Suprapubic skin (tissue), 4 donors: ENCODE results near the gene CHST7. TPM values are rescaled to one million over a fixed set of nuclear protein-coding genes. Genes with fewer than 3 reads are reported as not detected.

Experiments
- DNase-seq, 2 donors: peaks; one replicate each; pipeline ENCODE4 v3.0.0-alpha.2; 2019; ENCODE audit warnings: low spot score in 2 of 2
- H3K27ac ChIP-seq: fragments of 200-600 bp; sonication (generic); one replicate; pipeline ENCODE4 v1.5.1; 2019
- H3K27me3 ChIP-seq: fragments of 200-600 bp; sonication (generic); one replicate; pipeline ENCODE4 v1.5.1; 2019
- H3K36me3 ChIP-seq: fragments of 200-600 bp; sonication (generic); one replicate; pipeline ENCODE4 v1.5.1; 2019
- H3K4me1 ChIP-seq: fragments of 200-600 bp; sonication (generic); one replicate; pipeline ENCODE4 v1.5.1; 2019
- H3K4me3 ChIP-seq: fragments of 200-600 bp; sonication (generic); one replicate; pipeline ENCODE4 v1.5.1; 2019; ENCODE audit warnings: mild to moderate bottlenecking
- H3K9me3 ChIP-seq: fragments of 200-600 bp; sonication (generic); one replicate; pipeline ENCODE4 v1.5.1; 2019
- EP300 ChIP-seq: sonication (generic); formaldehyde crosslinking; IDR thresholded peaks from one replicate; pipeline ENCODE4 v1.6.1; 2017; ENCODE audit warnings: antibody characterized with exemption
- POLR2A ChIP-seq, 2 donors: fragments of 450-650 bp; IDR thresholded peaks; one replicate each; pipeline ENCODE4 v1.6.1; 2017; ENCODE audit warnings: antibody characterized with exemption in 2 of 2, mild to moderate bottlenecking in 2 of 2, moderate library complexity in 2 of 2
- POLR2AphosphoS5 ChIP-seq, 3 donors: sonication (generic); formaldehyde crosslinking; IDR thresholded peaks; one replicate each; pipeline ENCODE4 v1.6.1; 2017; ENCODE audit warnings: antibody characterized with exemption in 3 of 3
- WGBS: methylation state at CpG from one replicate; pipeline ENCODE4 v1.1.5; 2018; 5-methylcytosine and 5-hydroxymethylcytosine counted together
- total RNA-seq, 4 donors: library from RNA; depleted of rRNA; stranded (reverse); fragments of >200 nt; gene quantifications; one replicate each; pipeline ENCODE4 v1.1.0, GENCODE V29; 2016
- TF ChIP-seq, protein P1 (sequence below), 2 donors: fragments of 200-600 bp in 1 of 2; fragments of 450-650 bp in 1 of 2; sonication (generic) in 1 of 2; IDR thresholded peaks; one replicate each; pipeline ENCODE4 v1.5.1; 2016 to 2019; ENCODE audit warnings: antibody characterized with exemption in 2 of 2, mild to moderate bottlenecking in 1 of 2, moderate library complexity in 1 of 2

CHST7 gene
- total RNA-seq, 4 donors from 2014 or later, result 5.8 to 7.9 (median 7.0) TPM

DNA sequence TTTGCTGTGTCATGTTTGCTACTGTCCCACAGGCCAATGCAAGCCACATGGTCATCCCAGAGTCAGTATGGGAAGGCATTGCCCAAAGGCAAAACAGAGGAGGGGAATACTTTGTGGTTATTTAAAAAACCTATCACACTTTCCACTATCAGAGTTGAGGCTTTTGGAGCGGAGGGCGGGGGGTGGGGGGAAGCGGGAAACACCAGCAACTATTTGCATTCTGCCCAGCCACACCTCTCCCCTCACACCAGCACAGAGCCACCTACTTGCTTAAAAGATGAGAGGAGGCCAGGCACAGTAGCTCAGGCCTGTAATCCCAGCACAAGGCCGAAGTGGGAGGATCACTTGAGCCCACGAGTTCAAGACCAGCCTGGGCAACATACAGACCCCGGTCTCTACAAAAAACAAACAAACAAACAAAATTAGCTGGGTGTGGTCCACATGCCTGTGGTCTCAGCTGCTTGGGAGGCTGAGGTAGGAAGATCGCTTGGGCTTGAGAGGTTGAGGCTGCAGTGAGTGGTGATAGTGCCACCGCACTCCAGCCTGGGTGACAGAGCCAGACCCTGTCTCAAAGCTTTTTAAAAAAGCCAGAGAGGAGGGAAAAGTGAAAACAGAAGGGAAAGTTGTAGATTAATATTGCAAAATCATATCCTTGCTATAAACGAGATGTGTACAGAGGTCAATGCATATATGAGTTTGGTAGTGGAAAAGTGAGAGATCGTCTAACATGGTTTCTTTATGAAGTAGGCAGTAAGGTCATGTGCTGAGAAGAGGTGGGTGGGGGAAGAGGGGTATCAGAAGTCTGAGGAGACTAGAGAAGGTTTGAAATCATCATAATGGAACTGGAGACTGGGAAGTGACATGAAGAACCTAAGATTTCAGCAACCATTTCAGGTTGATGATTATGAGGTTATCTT lies 1.9 kb upstream of the CHST7 start:
- H3K4me1 ChIP-seq, result peaks cover 18% of the 10 kb centered on the region
- no peak overlapping the region for H3K27ac ChIP-seq
- H3K36me3 ChIP-seq, result no peaks in the 10 kb centered on the region
- DNase-seq, result no peak
- no peaks in the 10 kb centered on the region for H3K27me3 ChIP-seq
- H3K4me3 ChIP-seq, result no peak overlapping the region
- WGBS, result 90% methylated on average over 10 of the region's 10 CpGs
- no peaks in the 10 kb centered on the region for H3K9me3 ChIP-seq
- TF ChIP-seq EP300 (no peak), POLR2AphosphoS5 (IDR thresholded peaks at IDR 0.05) (no peak), POLR2A (IDR thresholded peaks at IDR 0.05) (no peak)
- TF ChIP-seq, protein P1, sequence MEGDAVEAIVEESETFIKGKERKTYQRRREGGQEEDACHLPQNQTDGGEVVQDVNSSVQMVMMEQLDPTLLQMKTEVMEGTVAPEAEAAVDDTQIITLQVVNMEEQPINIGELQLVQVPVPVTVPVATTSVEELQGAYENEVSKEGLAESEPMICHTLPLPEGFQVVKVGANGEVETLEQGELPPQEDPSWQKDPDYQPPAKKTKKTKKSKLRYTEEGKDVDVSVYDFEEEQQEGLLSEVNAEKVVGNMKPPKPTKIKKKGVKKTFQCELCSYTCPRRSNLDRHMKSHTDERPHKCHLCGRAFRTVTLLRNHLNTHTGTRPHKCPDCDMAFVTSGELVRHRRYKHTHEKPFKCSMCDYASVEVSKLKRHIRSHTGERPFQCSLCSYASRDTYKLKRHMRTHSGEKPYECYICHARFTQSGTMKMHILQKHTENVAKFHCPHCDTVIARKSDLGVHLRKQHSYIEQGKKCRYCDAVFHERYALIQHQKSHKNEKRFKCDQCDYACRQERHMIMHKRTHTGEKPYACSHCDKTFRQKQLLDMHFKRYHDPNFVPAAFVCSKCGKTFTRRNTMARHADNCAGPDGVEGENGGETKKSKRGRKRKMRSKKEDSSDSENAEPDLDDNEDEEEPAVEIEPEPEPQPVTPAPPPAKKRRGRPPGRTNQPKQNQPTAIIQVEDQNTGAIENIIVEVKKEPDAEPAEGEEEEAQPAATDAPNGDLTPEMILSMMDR (IDR thresholded peaks at IDR 0.05), result no peak

DNA sequence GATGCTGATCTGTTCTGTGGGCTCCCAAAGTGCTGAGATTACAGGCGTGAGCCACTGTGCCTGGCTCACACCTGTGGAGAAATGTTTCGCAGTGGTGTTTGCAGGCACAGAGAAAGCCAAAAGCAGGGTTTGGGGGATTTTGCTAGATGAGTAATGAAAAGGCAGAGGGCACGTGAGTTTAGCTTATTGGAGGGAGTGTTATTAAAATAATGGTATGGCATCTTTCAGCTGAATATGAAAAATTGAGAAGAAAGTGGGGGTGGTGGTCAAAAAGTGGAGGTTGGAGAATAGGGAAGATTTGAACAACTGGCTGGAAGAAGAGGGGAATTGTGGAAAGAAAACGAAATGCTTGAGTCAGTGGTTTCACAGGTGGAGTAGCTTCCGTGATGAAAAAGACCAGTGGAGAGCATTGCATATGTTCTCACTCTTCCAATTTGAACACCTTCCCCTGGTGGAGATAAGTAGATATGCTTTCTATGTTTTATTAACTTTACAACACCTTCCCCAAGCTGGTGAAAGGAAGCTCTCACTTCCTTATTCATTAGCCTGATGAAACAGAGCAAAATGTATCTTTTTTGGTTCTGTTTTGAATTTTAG lies 1.1 kb upstream of the CHST7 start:
- H3K9me3 ChIP-seq, result no peaks in the 10 kb centered on the region
- no peak overlapping the region for H3K4me3 ChIP-seq
- H3K36me3 ChIP-seq, result no peaks in the 10 kb centered on the region
- WGBS, result 77% methylated on average over 5 of the region's 5 CpGs
- H3K4me1 ChIP-seq, result peaks cover 18% of the 10 kb centered on the region
- no peaks in the 10 kb centered on the region for H3K27me3 ChIP-seq
- no peak for DNase-seq
- no peak overlapping the region for H3K27ac ChIP-seq
- TF ChIP-seq, protein P1 (IDR thresholded peaks at IDR 0.05), result no peak
- no peak for TF ChIP-seq EP300

DNA sequence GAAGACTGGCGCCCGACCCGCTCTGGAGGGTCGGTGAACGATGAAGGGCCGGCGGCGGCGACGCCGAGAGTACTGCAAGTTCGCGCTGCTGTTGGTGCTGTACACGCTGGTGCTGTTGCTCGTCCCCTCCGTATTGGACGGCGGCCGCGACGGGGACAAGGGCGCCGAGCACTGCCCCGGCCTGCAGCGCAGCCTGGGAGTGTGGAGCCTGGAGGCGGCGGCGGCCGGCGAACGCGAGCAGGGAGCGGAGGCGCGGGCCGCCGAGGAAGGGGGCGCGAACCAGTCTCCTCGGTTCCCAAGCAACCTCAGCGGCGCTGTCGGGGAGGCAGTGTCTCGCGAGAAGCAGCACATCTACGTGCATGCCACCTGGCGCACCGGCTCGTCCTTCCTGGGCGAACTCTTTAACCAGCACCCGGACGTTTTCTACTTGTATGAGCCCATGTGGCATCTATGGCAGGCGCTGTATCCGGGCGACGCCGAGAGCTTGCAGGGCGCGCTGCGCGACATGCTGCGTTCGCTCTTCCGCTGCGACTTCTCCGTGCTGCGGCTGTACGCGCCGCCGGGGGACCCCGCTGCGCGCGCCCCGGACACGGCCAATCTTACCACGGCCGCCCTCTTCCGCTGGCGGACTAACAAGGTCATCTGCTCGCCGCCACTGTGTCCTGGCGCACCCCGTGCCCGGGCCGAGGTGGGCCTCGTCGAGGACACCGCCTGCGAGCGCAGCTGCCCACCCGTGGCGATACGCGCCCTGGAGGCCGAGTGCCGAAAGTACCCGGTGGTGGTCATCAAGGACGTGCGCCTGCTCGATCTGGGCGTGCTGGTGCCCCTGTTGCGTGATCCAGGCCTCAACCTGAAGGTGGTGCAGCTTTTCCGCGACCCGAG lies 568 bp downstream of the CHST7 start:
- no peaks in the 10 kb centered on the region for H3K9me3 ChIP-seq
- H3K27ac ChIP-seq, result peak overlapping the region; percentile 72
- peak overlapping the region; percentile 61 for H3K4me3 ChIP-seq
- 53% methylated on average over 82 of the region's 107 CpGs for WGBS
- H3K36me3 ChIP-seq, result no peaks in the 10 kb centered on the region
- DNase-seq, result peak; percentile 71 to 77
- H3K27me3 ChIP-seq, result no peaks in the 10 kb centered on the region
- H3K4me1 ChIP-seq, result peaks cover 18% of the 10 kb centered on the region
- TF ChIP-seq POLR2AphosphoS5 (IDR thresholded peaks at IDR 0.05) (no peak), POLR2A (IDR thresholded peaks at IDR 0.05) (no peak), EP300 (no peak)
- TF ChIP-seq, protein P1 (IDR thresholded peaks at IDR 0.05), result no peak

DNA sequence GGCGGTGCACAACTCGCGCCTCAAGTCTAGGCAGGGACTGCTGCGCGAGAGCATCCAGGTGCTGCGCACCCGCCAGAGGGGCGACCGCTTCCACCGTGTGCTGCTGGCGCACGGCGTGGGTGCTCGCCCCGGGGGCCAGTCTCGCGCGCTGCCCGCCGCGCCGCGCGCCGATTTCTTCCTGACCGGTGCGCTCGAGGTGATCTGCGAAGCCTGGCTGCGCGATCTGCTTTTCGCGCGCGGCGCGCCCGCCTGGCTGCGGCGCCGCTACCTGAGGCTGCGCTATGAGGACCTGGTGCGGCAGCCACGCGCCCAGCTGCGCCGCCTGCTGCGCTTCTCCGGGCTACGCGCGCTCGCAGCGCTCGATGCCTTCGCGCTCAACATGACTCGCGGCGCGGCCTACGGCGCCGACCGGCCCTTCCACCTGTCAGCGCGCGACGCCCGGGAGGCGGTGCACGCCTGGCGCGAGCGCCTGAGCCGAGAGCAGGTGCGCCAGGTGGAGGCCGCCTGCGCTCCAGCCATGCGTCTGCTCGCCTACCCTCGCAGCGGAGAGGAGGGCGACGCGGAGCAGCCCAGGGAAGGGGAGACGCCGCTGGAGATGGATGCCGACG lies 1.3 kb downstream of the CHST7 start:
- H3K4me3 ChIP-seq, result peak overlapping the region; percentile 61
- H3K27ac ChIP-seq, result no peak overlapping the region
- WGBS, result 77% methylated on average over 27 of the region's 90 CpGs
- no peaks in the 10 kb centered on the region for H3K27me3 ChIP-seq
- H3K4me1 ChIP-seq, result peaks cover 18% of the 10 kb centered on the region
- H3K9me3 ChIP-seq, result no peaks in the 10 kb centered on the region
- TF ChIP-seq EP300 (no peak), POLR2AphosphoS5 (IDR thresholded peaks at IDR 0.05) (no peak), POLR2A (IDR thresholded peaks at IDR 0.05) (no peak)
- TF ChIP-seq, protein P1 (IDR thresholded peaks at IDR 0.05), result no peak
- H3K36me3 ChIP-seq, result no peaks in the 10 kb centered on the region
- DNase-seq, result no peak
